Measurements from ENCODE around the gene ERC1.

ERC1 gene

GRCh38 chr12:1222858-1223639 is 232.0 kb downstream of the ERC1 start:
- no peak for TF ChIP-seq CTCF (IDR thresholded peaks at IDR 0.05; ENCODE audit: poor library complexity, severe bottlenecking)
- H3K4me3 ChIP-seq (ENCODE audit: severe bottlenecking): no peak overlapping the region
- ATAC-seq (ENCODE audit: low read depth): no peak
- no peaks in the 10 kb centered on the region for H3K9me3 ChIP-seq (ENCODE audit: severe bottlenecking)
- no peak overlapping the region for H3K27ac ChIP-seq (ENCODE audit: poor library complexity, severe bottlenecking)
- no peaks in the 10 kb centered on the region for H3K27me3 ChIP-seq (ENCODE audit: insufficient read depth, poor library complexity, severe bottlenecking)
- H3K4me1 ChIP-seq (ENCODE audit: insufficient read depth, poor library complexity, severe bottlenecking): peaks cover 22% of the 10 kb centered on the region
- 0 out of 2 replicates have a peak, but pooled peaks cover 3% of the 10 kb centered on the region for H3K36me3 ChIP-seq (ENCODE audit: low read depth)
- DNase-seq (ENCODE audit: low spot score): no peak

GRCh38 chr12:1226951-1227350 is 235.9 kb downstream of the ERC1 start:
- ATAC-seq (ENCODE audit: low read depth) (no peak), DNase-seq (ENCODE audit: low spot score) (no peak)
- Histone ChIP-seq H3K27me3 (ENCODE audit: insufficient read depth, poor library complexity, severe bottlenecking) (no peaks in the 10 kb centered on the region), H3K9me3 (ENCODE audit: severe bottlenecking) (no peaks in the 10 kb centered on the region), H3K4me3 (ENCODE audit: severe bottlenecking) (no peak overlapping the region), H3K36me3 (ENCODE audit: low read depth) (0 out of 2 replicates have a peak, but pooled peaks cover 3% of the 10 kb centered on the region), H3K27ac (ENCODE audit: poor library complexity, severe bottlenecking) (no peak overlapping the region), H3K4me1 (ENCODE audit: insufficient read depth, poor library complexity, severe bottlenecking) (no peaks in the 10 kb centered on the region)
- TF ChIP-seq CTCF (IDR thresholded peaks at IDR 0.05; ENCODE audit: poor library complexity, severe bottlenecking): no peak

GRCh38 chr12:1234073-1234472 is 243.1 kb downstream of the ERC1 start:
- H3K27me3 ChIP-seq (ENCODE audit: insufficient read depth, poor library complexity, severe bottlenecking): no peaks in the 10 kb centered on the region
- peaks cover 5% of the 10 kb centered on the region for H3K4me1 ChIP-seq (ENCODE audit: insufficient read depth, poor library complexity, severe bottlenecking)
- H3K36me3 ChIP-seq (ENCODE audit: low read depth): peaks cover 24% of the 10 kb centered on the region
- no peak for TF ChIP-seq CTCF (IDR thresholded peaks at IDR 0.05; ENCODE audit: poor library complexity, severe bottlenecking)
- no peaks in the 10 kb centered on the region for H3K9me3 ChIP-seq (ENCODE audit: severe bottlenecking)
- H3K27ac ChIP-seq (ENCODE audit: poor library complexity, severe bottlenecking): no peak overlapping the region
- ATAC-seq (ENCODE audit: low read depth) (no peak), DNase-seq (ENCODE audit: low spot score) (no peak)
- H3K4me3 ChIP-seq (ENCODE audit: severe bottlenecking): no peak overlapping the region

- DNase-seq (ENCODE audit: low spot score): no peak
- no peak for ATAC-seq (ENCODE audit: low read depth)
- Histone ChIP-seq H3K4me1 (ENCODE audit: insufficient read depth, poor library complexity, severe bottlenecking) (peaks cover 12% of the 10 kb centered on the region), H3K27ac (ENCODE audit: poor library complexity, severe bottlenecking) (no peak overlapping the region), H3K4me3 (ENCODE audit: severe bottlenecking) (no peak overlapping the region), H3K9me3 (ENCODE audit: severe bottlenecking) (no peaks in the 10 kb centered on the region), H3K27me3 (ENCODE audit: insufficient read depth, poor library complexity, severe bottlenecking) (no peaks in the 10 kb centered on the region), H3K36me3 (ENCODE audit: low read depth) (peaks cover 7% of the 10 kb centered on the region; the same call in 1 of the 2 replicates)
- TF ChIP-seq CTCF (IDR thresholded peaks at IDR 0.05; ENCODE audit: poor library complexity, severe bottlenecking): no peak
Measured at GRCh38 chr12:1246637-1247036, 255.6 kb downstream of the ERC1 start.

- DNase-seq (ENCODE audit: low spot score) (no peak), ATAC-seq (ENCODE audit: low read depth) (no peak)
- Histone ChIP-seq H3K9me3 (ENCODE audit: severe bottlenecking) (no peaks in the 10 kb centered on the region), H3K4me3 (ENCODE audit: severe bottlenecking) (no peak overlapping the region), H3K36me3 (ENCODE audit: low read depth) (0 out of 2 replicates have a peak, but pooled peaks cover 4% of the 10 kb centered on the region), H3K4me1 (ENCODE audit: insufficient read depth, poor library complexity, severe bottlenecking) (peaks cover 12% of the 10 kb centered on the region), H3K27me3 (ENCODE audit: insufficient read depth, poor library complexity, severe bottlenecking) (no peaks in the 10 kb centered on the region), H3K27ac (ENCODE audit: poor library complexity, severe bottlenecking) (no peak overlapping the region)
- no peak for TF ChIP-seq CTCF (IDR thresholded peaks at IDR 0.05; ENCODE audit: poor library complexity, severe bottlenecking)
Measured at GRCh38 chr12:1250641-1251040, 259.6 kb downstream of the ERC1 start.

All from RWPE2 (cell line).